HG02798 (cell line): ENCODE data around the gene ABTB2.

ENCODE experiments used
- ATAC-seq: cut with Tn5 transposase; IDR thresholded peaks from one replicate; pipeline ENCODE4 v1.9.1; 2021; ENCODE audit warnings: mild to moderate bottlenecking; ENCODE audit not compliant: unreplicated experiment, poor library complexity

The ABTB2 gene

DNA sequence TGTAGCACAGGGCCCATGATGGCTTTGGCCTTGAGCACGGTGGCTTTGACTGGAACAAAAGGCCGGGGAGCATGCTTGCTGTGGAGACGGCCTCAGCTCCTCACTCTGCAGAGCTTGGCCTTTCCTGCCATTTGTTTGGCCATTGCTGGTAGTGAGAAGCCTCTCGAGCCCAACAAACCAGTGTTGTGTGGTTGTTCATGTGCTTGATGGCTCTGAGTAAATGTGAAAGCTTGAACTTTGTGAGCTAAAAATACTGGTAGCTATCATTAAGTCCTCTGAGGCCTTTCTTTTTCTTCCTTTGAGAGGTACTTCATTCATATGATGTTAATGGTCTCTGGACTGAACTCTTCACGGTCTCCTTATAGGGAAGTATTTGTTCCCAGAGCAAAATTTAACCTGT, 212.7 kb downstream of the ABTB2 start:
- peak; percentile 57 for ATAC-seq

DNA sequence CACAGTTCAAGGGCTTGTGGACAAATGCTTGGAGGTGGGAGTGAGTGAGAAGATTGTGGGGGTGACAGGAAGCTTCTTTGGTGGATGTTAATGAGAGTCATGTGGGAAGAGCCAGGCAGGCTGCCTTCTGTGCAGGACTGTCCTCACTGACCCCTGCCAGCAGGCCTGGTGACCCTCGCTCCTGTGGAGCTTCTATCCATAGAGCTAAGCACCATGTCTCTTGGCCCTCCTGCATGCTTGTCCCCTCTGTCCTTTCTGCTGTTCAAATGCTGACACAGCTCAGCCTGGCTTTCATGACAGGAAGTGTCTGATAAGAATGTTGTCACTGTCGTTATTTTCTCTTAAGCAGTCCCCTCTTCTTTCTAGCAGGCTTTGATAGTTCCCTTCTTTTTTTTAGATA, 214.8 kb downstream of the ABTB2 start:
- ATAC-seq = no peak

DNA sequence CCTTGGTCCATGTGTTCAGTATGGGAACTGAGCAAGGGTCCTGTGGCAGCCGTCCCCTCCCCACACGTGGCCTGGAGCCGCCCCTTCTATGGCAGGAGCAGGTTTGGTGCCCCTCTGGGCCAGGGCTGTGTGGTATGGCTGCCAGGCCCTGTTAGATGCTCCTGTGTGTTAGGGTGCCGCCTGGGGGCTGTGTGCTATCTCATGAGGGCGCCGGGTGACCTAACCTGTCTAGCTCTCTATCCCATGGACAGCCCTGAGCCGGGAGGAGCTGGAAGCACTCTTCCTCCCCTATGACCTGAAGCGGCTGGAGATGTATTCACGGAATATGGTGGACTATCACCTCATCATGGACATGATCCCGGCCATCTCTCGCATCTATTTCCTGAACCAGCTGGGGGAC, 217.7 kb downstream of the ABTB2 start:
- no peak for ATAC-seq

DNA sequence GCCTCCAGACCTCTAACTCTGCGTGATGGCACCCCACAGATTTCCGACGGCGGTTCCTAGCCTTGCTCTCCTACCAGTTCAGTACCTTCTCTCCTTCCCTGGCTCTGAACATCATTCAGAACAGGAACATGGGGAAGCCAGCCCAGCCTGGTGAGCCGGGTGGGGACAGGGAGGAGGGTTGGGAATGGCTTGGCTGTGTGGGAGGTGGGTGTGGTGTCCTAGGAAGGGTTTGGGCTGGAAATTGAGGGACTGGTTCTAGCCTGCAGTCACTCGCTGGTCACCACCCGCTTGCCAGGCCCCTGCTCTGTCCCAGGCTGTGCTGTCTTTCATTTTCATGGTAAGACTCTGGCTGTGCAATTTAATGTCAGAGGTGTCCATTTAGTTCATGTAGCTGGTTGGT, 218.5 kb downstream of the ABTB2 start:
- no peak for ATAC-seq

DNA sequence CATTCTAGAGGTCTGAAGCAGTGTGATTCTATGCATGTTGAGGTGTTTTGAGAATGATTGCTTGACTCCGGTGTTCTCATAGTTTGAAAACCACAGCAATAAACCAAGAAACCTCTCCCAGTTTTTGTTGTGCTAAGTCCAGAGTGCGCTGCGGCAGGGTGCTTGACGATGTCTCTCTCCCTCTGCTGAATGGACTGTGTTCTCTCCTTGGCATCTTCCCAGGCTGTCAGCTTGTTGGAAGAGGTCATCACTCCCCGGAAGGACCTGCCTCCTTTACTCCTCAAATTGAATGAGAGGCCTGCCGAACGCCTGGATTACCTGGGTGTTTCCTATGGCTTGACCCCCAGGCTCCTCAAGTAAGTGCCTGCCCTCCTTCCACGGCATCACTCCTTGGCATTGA, 221.4 kb downstream of the ABTB2 start:
- no peak for ATAC-seq

DNA sequence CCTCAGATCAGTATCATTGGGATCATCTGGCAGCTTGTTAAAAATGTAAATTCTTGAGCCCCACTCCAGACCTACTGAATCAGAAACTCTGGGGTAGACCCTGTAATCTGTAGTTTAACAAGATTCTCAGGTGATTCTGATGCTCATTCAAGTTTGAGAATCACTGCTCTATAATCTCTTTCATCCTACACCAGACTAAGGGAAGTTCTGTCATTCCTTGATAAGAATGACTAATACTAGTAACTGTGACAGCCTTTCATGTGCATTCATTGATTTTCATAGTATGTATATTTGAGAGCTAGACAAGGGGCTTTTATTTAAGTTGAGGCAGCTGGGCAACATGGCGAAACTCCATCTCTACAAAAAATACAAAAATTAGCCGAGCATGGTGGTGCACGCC, 222.4 kb downstream of the ABTB2 start:
- ATAC-seq = no peak

DNA sequence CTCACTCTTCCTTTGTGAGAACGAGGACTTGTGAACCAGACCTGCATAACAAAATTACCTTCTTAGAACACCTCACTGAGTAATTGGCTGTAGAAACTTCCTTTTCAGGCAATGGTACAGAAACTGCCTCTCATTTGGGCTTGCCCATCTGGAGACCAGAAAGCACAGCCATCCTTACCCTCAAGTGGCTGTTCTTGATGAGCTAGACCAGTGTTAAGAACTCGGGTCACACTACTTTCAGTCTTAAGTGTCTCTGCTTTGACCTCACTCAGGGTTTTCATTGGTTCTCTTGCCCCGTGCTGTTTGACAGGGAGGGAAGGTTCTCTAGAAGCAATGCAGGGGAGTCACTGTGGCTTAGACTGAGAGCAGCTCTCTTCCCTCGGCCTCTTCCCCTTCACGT, 223.0 kb downstream of the ABTB2 start:
- ATAC-seq = no peak

DNA sequence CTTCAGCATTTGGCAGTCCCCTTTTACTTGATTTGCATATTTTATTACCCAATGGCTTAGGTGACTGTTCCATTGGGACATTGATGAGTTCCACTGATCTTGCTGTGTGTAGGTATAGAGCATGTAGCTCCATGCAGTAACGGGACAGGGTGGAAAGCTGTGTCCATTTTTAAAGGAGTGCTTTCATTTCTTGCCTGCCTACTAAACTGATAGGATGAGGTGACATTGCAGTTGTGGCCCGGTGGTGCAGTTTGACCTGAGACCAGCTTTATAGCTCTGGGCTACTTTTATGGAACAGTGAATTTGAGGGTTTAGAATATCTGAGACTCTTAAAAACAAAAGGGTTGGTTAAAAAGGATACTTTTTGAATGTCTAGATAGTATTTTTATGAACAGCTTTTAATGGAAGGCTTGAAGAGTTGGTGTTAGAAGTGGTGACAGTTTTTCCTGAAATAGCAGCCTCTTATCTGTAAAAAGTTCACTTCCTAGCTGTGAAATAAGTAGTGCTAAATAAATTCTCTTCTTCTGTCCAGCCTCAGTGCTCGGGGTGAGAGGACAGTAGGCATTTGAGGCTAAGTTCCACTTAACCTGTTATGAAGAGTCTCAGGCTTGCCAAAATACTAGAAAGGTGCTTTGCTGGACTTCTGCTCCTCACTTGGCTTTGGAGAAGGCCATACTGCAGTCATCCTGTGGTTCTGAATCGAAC, 225.4 kb downstream of the ABTB2 start:
- ATAC-seq = no peak

DNA sequence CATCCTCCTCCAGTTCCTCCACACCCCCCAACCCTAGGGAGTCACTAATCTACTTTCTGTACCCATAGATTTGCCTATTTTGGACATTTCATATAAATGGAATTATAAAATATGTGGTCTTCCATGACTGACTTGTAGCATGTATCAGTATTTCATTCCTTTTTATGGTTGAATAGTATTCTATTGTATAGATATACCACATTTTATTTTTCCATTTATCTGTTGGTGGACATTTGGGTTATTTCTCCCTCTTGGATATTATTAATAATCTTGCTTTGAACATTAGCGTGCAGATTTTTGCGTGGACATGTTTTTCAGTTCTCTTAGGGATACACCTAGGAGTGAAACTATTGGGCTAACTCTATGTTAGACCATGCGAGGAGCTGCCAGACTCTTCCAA, 229.0 kb downstream of the ABTB2 start:
- ATAC-seq = no peak

DNA sequence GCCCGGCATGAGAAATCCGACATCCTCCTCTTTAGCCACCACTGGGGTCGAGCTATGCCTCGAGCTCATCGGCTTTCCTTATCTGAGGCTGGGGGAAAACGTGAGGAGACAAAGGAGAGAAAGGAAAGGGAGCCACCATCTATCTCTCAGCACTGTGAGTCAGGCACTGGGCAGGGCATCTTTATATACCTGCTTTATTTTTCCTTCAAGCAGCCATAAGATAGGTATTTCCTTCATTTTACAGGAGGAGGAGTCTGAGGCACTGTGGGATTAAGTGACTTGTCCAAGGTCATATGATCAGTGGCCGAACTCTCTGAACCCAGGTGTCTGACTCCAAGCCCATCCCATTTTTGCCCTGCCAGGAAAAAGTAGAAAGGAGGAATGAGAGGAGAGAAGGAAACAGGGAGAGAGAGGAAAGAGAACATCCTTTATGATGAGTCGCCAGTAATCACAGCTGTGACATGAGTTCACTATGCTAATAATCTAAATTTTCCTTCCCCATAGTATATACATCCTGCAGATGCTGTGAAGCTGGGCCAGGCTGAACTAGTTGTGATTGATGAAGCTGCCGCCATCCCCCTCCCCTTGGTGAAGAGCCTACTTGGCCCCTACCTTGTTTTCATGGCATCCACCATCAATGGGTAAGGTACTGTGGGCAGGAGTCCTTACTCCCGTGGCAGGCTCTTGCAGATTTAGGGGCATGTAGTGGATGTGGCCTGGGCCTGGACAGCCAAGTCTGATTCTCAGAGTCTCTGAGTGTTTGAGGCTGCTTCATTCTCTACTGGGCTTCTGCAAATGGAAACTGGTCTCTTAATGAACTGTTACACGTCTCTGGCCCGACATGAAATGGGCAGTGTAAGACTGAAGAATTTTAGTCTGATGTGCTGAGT, 230.6 kb downstream of the ABTB2 start:
- ATAC-seq = no peak

DNA sequence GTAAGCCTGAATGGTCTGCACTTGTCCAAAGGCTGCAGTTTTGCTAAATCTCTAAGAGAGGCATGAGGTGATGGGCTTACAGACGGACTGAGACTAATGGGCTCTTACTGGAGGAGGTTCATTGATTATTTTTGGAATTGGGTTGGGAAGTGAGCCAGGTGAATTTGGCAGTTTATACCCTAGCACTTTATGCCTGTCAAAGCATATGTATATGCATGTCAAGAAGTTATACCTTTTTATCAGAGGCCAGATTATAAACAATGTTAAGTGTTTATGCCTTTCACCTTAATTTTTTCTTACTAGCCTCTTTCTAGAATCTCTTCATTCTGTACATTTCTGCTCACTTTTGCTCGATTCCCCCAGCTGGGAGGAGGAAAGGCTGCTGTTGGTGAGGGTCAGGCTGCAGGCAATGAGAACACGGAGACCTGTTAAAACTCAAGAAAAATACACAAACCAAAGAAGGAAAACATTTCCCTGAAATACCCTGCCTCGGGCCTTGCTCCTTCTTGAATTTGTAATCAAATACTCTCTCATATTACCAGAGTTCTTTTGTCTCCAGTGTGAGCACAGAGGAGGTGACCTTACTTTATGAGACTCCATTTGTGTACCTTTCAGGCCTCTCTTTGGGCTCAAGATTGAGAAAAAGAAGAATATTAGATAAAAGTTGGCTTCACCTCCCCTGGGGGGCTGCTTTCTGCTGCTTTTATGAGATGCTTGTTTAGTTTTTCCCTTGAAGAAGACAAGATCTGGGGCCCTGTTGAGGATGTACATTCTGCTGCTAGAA, 232.7 kb downstream of the ABTB2 start:
- no peak for ATAC-seq

DNA sequence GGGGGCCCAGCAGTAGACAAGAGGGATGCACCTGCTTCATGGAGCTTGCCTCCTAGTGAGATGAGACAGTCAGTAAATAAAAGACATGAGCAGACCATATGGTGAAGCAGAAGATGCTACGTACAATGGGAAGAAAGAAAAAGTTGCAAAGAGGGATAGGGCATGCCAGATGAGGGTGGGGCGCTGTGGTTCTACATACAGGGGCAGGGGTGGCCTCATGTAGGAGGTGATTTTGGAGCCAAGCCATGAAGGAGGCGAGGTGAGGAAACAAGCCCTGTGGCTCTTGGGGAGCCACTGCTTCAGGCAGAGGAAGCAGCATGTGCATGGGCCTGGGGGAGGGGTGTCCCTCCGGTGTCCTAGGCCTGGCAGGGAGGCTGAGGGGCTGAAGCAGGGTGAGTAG, 237.2 kb downstream of the ABTB2 start:
- no peak for ATAC-seq

DNA sequence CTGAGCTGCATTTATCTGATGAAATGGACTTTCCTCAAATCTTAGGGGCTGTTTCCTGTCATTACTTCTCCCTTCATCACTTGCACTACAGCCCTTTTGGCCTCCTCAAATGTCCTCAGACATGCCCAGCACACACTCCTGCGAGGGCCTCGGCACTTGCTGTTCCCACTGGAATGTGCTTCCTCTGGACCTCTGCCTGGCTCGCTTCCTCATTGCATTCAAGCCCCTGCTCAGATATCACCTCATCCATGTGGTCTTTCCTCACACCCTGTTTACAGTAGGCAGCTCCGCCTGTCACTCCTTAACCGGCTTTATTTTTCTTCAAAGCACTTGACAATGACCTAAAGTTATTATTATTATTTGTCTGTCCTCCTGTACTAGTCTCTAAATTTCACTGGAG, 243.3 kb downstream of the ABTB2 start:
- no peak for ATAC-seq

DNA sequence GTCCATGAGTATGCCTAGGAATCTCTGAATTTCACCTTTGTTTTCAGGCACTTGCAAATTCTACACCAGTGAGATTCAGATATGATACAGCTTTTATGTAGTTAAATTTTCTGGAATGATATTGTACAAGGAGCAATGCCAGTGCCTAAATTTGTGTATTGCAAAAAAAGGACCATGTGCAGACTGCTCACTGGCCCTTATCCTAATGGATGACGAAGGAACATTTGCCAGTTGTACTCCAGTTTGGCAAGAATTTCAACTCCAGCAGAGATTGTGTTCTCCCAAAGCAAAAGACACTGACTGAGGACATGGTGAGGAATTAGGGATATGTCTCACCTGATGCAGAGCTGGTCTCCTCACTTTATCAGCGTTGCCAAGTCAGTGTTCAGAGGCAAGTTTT, 243.8 kb downstream of the ABTB2 start:
- ATAC-seq = no peak

DNA sequence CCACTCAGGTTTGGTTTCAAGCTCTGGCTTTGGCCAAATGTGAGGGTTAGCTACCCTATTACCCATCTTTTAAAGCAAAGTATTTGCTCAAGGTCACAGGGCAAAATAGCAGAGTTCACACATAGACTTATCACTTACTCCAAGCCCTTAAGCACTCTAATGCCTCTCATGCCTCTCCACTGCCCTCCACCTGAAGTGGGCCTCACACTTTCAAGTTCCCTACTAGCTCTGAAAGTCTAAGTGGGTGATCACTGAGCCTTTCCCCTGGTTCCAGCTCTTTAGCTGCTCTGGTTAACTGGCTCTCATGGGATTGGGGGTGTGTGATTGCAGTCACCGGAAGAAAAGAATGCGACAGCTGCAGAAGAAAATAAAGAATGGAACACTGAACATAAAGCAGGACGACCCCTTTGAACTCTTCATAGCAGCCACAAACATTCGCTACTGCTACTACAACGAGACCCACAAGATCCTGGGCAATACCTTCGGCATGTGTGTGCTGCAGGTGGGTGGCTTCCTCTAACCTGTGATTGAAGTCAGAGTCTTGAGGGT, 246.0 kb downstream of the ABTB2 start:
- ATAC-seq = no peak

DNA sequence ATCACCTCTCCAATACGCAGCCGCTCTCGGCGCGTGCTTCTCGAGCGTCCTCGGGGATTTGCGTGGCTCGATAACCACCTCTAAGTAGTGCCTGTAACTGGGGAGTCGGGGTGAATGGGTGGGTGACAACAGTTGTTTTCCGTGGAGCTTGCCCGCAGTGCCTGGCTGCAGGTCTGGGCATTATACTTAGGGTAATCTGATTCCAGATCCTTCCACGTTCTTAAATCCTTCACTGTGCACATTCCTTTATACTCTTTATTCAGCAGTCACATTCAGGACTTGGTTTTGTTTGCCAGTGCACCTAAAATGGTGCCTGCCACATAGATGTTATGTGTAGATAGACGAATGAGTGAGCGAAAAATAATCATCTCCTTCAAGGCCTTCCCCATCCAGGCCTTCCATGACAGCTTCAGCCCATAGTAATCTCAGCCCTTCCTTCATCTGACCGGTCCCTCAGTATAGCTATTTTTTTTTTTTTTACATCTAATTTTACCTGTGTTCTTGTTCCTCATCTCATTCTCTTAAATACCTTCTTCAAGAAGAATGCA, 251.8 kb downstream of the ABTB2 start:
- ATAC-seq = no peak

DNA sequence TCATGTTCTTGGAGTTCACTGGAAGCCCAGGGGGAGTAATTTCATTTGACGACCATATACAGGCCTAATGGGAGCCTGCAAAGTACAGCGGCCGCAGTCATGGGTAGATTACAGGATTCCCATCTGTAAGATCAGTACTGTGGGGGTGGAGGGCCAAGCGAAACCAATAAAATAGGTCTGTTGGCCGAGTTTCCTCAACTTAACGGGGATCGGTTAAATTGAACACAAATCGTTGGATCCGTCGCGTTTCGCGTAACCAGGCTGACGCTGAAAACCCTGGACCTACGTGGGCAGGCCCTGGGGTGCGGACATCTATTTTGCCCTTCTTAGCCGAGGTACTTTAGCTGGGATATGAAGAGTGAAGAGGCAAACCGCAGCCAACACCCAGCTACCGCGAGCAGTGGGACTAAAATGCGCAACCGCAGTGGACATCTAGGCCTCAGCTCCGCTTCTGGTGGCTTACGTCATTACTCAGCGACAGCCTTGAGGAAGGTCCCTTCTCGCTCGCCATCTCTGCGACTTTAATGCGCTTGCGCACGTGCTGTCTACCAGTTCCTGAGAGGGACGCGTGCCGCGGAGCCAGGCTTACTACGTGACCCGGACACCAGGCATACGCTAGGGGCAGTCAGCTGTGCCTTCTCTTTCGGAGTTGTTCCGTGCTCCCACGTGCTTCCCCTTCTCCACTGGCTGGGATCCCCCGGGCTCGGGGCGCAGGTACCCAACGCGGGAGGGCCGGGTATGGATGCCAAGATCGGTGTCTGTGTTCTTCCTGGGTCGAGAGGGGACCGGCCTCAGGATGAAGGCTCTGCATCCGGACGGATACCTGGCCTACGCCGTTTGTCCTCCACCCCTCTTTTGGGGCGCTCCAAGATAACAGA, 252.5 kb downstream of the ABTB2 start, which contains the start of gene NAT10:
NAT10 (plus strand) TSS at position 551 of the 878 bp plus-strand sequence. CDS start 2,597 bp downstream, outside the sequence.
- peak; percentile 95 for ATAC-seq

DNA sequence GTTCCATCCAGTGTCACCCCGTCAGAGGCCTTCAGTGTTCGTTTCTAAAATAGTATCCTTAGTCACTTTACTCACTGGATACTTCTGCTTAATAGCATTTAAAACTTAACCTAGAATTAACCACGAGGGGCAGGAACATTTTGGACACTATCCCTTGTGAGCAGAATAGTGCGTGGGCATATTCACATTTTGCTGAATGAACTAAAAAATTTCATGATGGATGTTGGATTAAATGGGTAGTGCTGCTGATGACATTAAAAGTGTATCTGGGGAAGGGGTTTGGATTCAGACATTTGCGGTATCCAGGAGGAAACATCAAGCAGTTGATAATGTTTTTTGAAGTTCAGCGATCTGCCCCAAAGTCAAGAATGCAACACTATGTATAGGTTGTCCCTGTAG, 253.1 kb downstream of the ABTB2 start:
- no peak for ATAC-seq
